Measurements from ENCODE around the gene C2orf49.

DNA sequence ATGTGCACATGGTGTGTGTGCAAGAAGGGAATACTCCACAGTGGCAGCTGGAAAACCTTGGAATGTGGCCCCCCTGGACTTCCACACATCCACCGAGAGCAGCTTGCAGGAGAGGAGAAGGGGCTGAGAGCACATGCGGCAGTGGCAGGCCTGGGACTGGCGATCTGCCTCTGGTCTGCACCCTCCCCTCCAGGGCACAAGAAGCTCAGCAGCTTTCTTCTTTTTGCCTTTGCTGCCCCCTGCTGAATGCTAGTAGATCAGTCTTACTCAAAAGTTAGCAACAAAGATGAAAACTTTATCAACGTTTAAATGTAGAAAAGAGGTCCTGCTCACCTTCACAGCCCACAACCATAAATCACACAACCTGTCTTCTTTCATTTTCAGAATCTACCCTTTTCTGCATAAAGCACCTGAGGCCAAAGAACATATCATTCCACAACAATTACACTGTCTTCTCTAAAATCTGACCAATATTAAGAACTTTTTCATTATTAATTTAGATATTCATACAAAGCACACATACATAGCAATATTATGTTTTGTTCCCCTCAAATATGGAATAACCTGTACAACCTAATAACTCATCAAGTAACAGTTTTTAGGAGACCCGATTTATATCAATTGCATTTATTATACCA is 42.4 kb upstream of the C2orf49 start:
- TF ChIP-seq GATA2 (IDR thresholded peaks at IDR 0.05; ENCODE audit: low read depth, low read length) (no peak), GATA3 (IDR thresholded peaks at IDR 0.05; ENCODE audit: low read depth, low read length) (no peak)

All from SH-SY5Y (cell line).